Measurements from ENCODE around the gene SPECC1L.

Gene SPECC1L

DNA sequence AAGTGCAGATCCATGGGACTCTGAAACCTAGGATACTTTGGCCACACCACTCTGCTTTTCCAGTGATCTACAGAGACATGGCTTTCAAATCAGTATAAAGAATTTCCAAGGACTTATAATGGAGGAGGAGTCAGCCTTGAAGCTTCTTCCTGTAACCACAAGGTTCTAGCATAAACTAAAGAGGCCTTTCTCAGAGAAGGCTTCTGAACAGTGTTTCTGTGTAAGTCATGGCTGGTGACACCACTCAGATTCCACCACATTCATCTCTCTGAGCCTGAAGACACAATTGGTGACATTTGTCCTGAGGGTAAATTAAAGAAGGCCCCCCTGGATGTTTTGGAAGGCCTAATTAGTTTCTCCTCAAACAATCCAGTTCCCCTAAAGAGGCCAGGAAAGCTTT is 127.8 kb downstream of the SPECC1L start:
- no peak for DNase-seq (ENCODE audit: low read depth)

- no peak for DNase-seq (ENCODE audit: low read depth)
Observed at GRCh38 chr22:24400034-24400725, 129.5 kb downstream of the SPECC1L start.

GRCh38 chr22:24400726-24401596 is 130.3 kb downstream of the SPECC1L start:
- DNase-seq (ENCODE audit: low read depth): no peak

DNA sequence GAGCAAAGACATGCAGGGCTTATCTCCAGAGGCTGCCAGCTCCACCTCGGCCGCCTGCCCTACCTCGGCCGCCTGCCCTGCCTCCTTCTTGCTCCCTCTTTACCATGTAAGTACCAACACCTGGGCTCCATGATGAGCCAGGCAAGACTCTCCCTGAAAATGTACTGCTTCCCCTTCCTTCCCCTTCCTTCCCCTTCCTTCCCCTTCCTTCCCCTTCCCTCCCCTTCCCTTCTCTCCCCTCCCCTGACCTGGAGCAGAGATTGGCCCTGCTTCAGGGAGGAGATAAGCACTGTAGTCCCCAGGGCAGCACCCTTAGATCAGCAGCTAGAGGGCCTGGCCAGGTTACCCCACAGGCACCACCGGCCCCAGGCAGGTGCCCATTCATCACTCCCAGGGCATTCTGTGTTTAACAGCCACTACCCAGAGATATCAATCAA is 131.3 kb downstream of the SPECC1L start:
- DNase-seq (ENCODE audit: low read depth): no peak

- DNase-seq (ENCODE audit: low read depth): no peak
Observed at GRCh38 chr22:24402460-24403192, 132.0 kb downstream of the SPECC1L start.

GRCh38 chr22:24403346-24403745 is 132.7 kb downstream of the SPECC1L start:
- DNase-seq (ENCODE audit: low read depth): no peak

DNA sequence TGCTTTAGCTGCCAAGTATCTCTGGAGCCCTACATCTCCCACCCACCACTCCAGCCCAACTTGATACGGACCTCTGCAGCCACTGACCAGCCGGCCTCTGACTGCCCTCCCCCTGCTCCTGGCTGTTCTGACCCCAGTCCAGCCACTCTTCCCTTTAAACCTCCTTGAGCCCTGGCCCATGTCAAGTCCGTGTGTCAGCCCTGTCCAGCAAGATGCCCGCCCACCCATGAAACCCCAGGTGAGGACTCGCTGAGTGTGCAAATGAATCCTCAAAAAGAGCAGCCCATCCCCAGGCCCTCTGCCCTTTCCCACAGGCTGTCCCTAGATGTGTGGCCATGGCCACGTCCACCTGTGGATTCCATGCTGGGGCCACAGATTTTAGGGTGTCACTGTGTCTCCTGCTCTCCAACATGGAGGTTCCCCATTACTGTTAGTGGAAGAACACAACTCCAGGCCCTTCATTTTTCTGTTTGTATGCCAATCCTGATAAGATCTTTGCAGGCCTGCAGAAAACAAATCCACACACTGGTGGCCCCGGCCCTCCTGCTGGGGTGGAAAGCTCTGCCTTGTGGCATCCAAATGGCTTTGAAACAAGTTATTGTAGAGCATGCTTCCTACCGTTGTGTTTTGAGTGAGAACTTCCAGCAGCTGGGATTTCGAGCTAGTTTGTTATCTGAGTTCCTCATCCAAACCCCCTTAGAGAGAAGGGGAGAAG is 134.1 kb downstream of the SPECC1L start:
- no peak for DNase-seq (ENCODE audit: low read depth)

GRCh38 chr22:24405631-24406321 is 135.1 kb downstream of the SPECC1L start:
- DNase-seq (ENCODE audit: low read depth): no peak

DNA sequence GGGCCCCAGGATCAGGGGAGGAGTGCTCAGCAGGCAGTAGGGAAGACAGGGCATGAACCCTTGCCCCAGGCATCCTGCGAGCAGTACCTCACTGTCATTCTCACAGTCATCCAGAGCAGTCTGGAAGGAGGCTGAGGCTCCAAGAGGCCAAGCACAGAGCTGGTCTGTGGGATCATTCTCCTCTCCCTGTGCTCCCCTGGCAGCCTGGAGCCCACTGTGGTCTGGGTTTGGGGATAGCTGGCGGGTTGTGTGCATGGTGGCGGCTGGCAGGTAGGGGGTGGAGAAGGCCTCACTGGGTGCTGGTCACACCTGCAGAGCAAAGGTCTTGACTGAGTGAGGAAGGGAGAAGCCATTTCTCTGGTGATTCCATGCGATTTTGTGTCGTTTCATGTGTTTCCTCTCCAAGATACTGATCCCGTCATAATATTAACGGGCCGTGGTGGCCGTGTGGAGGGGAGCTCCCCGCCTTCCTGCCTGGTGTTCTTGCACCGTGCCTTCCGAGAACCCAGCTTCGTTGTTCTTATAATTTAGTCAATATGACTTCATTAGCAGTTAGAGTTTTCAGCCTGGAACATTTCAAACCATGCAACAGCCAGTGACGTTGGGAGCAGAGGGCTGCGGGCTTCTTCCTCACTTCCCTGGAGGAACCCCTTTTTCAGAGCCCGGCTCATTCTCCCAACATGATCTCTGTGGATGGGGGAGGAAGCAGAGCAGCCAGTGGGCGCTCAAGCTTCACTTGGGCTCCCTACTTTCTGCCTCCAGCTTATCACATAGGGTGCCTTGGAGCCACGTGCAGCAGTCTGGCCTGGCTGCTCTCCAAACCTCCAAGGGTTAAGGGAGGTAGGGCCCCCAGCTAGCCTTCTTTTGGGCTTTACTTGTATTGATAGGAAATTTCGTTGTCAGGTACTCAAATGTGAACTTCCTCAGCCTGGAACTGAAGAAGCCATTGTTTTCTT is 136.0 kb downstream of the SPECC1L start:
- DNase-seq (ENCODE audit: low read depth): no peak

DNA sequence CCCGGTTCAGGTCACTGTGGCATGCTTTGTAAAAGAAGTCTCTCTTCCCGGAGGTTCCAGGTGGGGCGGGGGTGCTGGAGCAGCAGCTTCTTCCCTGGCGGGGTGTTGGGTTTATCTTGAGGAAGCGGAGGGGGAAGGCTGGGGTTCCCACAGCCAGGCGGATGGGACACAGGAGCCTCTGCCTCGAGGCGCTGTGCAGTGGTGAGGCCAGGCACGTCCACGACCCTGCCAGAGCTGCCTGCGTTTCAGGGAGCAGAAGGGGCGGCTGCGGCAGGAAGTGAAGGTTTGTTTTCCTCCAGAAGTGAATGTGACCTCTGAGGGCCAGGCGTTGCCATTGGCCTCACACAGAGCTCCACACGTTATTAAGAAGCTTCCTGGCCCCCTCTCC is 136.6 kb downstream of the SPECC1L start:
- no peak for DNase-seq (ENCODE audit: low read depth)

GRCh38 chr22:24407884-24408283 is 137.3 kb downstream of the SPECC1L start:
- DNase-seq (ENCODE audit: low read depth): no peak

GRCh38 chr22:24408630-24409029 is 138.0 kb downstream of the SPECC1L start:
- no peak for DNase-seq (ENCODE audit: low read depth)

- no peak for DNase-seq (ENCODE audit: low read depth)
Observed at GRCh38 chr22:24409707-24410106, 139.1 kb downstream of the SPECC1L start.

DNA sequence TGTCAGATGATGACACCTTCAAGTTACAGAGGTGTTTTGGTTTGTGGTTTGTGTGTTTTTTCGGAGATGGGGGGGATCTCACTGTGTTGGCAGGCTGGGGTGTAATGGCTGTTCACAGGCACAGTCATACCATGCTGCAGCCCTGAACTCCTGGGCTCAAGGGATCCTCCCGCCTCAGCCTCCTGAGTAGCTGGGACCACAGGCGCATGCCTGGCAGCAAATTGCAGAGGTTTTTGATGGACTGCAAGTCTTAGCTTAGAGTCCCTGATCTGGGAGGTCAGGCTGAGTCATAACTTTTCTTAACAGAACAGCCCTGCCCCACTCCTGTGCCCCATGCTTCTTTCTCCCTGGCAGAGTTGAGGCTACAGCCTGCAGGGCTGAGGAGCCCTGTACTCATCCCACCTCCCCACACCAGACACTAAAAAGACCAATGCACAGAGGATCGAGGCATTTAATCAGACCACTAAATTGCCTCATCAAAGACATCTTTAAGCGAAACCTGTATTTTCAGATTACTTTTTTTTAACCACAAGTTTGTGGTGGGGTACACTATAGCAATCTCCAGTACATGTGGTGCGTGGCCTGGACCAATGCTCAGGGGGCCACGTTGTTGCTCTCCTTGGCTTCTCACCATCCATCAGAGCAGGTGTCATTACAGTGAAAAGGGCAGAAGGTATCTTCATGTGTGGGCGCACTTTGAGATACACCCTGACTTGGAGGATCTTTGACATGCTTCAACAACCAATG is 139.7 kb downstream of the SPECC1L start:
- no peak for DNase-seq (ENCODE audit: low read depth)

DNA sequence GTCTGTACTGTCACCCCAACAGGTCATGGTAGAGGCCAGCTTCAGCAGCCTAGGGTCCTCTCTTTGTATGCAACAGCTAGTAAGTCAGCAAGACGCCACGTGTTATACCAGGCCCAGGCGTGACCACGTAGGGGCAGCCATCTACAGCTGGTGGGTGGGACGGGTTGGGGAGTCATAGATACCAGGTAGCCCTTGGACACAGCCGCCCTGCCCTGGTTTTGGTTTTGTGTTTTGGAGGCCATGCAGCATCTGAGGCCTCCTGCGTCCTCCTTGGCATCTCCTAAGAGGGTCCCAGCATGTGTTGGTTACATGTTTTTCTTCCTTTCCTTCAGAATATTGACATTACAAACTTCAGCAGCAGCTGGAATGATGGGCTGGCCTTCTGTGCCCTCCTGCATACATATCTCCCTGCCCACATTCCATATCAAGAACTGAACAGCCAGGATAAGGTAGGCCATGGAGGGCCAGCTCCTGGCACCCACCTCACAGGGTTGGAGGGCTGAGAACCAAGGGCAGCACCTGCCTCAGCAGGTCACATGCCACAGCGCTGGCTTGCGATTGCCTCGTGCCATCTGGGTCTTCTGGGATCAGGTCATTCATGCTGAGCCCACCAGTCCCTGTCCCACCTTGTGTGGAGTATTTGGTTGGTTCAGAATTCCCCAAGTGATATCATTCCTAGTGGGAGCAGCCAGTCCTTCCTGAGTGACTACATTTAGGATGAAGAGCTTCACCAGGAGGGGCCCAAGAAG is 140.8 kb downstream of the SPECC1L start:
- no peak for DNase-seq (ENCODE audit: low read depth)

DNA sequence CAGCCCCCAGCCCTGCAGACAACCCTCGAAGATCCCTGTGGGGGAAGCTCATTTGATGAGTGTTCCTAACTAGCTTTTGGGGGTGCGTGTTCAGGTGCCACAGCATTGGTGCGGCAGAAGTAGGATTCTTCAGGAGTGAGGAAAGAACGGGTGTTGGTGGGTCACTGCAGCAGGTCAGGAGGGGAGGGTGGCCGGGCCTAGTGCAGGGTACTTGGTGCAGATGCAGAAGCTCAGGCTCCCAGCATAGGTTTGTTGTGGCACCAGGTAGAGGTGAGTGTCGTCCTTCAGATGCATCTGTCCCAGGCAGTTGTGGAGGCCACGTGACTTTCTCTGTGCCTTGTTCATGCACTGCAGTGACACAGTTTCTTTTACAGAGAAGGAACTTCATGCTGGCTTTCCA is 141.6 kb downstream of the SPECC1L start:
- DNase-seq (ENCODE audit: low read depth): no peak

DNA sequence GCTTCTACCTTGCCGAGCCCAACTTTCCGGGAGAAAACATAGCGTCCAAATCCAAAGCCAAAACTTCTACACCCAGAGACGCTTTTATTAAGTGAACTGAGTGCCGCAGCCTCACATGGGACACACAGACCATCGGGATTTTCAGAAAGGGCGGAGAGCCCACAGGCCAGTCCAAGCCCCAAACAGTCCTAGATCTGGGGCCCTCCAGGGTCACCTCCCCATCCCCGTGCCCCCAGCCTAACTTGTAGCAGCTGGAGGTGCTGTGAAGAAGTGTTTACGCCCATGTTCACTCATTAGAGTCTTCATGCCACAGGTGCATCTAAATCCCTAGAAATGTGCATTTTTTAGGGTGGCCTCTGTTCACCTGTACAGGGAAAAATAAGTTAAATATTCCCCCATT is 142.6 kb downstream of the SPECC1L start:
- no peak for DNase-seq (ENCODE audit: low read depth)

GRCh38 chr22:24413736-24414385 is 143.2 kb downstream of the SPECC1L start:
- DNase-seq (ENCODE audit: low read depth): no peak
